ENCODE measurements around the gene CMIP. TPM values are rescaled to one million over a fixed set of nuclear protein-coding genes. Genes with fewer than 3 reads are reported as not detected.

The CMIP gene
- total and polyA plus RNA-seq, 10 of the 15 experiments (the other 5 are each of a cell fraction or from before 2014, with no cell fraction given), result 1.2 to 43.2 (median 4.4) TPM

DNA sequence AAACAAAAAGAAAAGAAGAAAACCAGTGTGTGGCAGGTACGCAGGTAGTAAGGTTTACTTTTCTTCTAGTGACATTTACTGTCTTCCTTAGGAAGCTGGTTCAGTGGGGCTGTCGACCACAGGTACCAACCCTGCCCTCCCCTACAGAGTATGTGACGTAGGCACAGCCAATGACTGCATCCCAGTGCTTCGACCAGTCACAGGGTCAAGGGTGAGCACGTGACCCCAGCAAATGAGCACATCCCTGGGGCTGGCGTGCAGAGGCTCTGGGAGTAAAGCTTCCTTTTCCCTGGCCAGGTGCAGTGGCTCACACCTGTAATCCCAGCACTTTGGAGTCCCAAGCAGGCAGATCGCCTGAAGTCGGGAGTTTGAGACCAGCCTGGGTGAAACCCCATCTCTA is 295.6 kb downstream of the CMIP start (continued):
- TF ChIP-seq MYB (IDR thresholded peaks at IDR 0.05; ENCODE audit: borderline replicate concordance, low read depth, low read length), result no peak
- no peak for TF ChIP-seq IRF4 (IDR thresholded peaks at IDR 0.05; ENCODE audit: low read depth, low read length)
- TF ChIP-seq TARDBP (IDR thresholded peaks at IDR 0.05; ENCODE audit: borderline replicate concordance), result no peak
- TF ChIP-seq HSF1 (IDR thresholded peaks at IDR 0.05; ENCODE audit: low read depth, low read length), result no peak
- no peak for TF ChIP-seq RCOR1 (conservative IDR thresholded peaks at IDR 0.05; ENCODE audit: low read depth, low read length)
- TF ChIP-seq HDAC2 (IDR thresholded peaks at IDR 0.05), result no peak
- TF ChIP-seq HCFC1 (IDR thresholded peaks at IDR 0.05; ENCODE audit: low read length), result no peak
- TF ChIP-seq MEF2A (IDR thresholded peaks at IDR 0.05; ENCODE audit: insufficient read depth, low read depth, low read length), result no peak
- TF ChIP-seq, protein P1, sequence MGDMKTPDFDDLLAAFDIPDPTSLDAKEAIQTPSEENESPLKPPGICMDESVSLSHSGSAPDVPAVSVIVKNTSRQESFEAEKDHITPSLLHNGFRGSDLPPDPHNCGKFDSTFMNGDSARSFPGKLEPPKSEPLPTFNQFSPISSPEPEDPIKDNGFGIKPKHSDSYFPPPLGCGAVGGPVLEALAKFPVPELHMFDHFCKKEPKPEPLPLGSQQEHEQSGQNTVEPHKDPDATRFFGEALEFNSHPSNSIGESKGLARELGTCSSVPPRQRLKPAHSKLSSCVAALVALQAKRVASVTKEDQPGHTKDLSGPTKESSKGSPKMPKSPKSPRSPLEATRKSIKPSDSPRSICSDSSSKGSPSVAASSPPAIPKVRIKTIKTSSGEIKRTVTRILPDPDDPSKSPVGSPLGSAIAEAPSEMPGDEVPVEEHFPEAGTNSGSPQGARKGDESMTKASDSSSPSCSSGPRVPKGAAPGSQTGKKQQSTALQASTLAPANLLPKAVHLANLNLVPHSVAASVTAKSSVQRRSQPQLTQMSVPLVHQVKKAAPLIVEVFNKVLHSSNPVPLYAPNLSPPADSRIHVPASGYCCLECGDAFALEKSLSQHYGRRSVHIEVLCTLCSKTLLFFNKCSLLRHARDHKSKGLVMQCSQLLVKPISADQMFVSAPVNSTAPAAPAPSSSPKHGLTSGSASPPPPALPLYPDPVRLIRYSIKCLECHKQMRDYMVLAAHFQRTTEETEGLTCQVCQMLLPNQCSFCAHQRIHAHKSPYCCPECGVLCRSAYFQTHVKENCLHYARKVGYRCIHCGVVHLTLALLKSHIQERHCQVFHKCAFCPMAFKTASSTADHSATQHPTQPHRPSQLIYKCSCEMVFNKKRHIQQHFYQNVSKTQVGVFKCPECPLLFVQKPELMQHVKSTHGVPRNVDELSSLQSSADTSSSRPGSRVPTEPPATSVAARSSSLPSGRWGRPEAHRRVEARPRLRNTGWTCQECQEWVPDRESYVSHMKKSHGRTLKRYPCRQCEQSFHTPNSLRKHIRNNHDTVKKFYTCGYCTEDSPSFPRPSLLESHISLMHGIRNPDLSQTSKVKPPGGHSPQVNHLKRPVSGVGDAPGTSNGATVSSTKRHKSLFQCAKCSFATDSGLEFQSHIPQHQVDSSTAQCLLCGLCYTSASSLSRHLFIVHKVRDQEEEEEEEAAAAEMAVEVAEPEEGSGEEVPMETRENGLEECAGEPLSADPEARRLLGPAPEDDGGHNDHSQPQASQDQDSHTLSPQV (IDR thresholded peaks at IDR 0.05), result no peak
- no peak for TF ChIP-seq MXI1 (IDR thresholded peaks at IDR 0.05; ENCODE audit: low read depth, low read length)
- TF ChIP-seq, protein P2, sequence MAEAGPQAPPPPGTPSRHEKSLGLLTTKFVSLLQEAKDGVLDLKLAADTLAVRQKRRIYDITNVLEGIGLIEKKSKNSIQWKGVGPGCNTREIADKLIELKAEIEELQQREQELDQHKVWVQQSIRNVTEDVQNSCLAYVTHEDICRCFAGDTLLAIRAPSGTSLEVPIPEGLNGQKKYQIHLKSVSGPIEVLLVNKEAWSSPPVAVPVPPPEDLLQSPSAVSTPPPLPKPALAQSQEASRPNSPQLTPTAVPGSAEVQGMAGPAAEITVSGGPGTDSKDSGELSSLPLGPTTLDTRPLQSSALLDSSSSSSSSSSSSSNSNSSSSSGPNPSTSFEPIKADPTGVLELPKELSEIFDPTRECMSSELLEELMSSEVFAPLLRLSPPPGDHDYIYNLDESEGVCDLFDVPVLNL (IDR thresholded peaks at IDR 0.05; ENCODE audit: low read depth, low read length), result no peak
- TF ChIP-seq SMAD5 (IDR thresholded peaks at IDR 0.05; ENCODE audit: low read depth), result no peak
- no peak for TF ChIP-seq NFYA (IDR thresholded peaks at IDR 0.05; ENCODE audit: borderline replicate concordance, low read depth, low read length)
- no peak; the same call in 1 of the 2 replicates for TF ChIP-seq CBFB (IDR thresholded peaks at IDR 0.05; ENCODE audit: low read depth)
- no peak for TF ChIP-seq E4F1 (IDR thresholded peaks at IDR 0.05; ENCODE audit: borderline replicate concordance, partially characterized antibody)
- no peak for TF ChIP-seq HDGF (IDR thresholded peaks at IDR 0.05)
- TF ChIP-seq JUNB (IDR thresholded peaks at IDR 0.05), result no peak
- TF ChIP-seq, protein P3, sequence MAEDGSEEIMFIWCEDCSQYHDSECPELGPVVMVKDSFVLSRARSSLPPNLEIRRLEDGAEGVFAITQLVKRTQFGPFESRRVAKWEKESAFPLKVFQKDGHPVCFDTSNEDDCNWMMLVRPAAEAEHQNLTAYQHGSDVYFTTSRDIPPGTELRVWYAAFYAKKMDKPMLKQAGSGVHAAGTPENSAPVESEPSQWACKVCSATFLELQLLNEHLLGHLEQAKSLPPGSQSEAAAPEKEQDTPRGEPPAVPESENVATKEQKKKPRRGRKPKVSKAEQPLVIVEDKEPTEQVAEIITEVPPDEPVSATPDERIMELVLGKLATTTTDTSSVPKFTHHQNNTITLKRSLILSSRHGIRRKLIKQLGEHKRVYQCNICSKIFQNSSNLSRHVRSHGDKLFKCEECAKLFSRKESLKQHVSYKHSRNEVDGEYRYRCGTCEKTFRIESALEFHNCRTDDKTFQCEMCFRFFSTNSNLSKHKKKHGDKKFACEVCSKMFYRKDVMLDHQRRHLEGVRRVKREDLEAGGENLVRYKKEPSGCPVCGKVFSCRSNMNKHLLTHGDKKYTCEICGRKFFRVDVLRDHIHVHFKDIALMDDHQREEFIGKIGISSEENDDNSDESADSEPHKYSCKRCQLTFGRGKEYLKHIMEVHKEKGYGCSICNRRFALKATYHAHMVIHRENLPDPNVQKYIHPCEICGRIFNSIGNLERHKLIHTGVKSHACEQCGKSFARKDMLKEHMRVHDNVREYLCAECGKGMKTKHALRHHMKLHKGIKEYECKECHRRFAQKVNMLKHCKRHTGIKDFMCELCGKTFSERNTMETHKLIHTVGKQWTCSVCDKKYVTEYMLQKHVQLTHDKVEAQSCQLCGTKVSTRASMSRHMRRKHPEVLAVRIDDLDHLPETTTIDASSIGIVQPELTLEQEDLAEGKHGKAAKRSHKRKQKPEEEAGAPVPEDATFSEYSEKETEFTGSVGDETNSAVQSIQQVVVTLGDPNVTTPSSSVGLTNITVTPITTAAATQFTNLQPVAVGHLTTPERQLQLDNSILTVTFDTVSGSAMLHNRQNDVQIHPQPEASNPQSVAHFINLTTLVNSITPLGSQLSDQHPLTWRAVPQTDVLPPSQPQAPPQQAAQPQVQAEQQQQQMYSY (CRISPR knock-in tag; IDR thresholded peaks at IDR 0.05), result no peak

Data from GM12878 (cell line).